HG03439 (cell line): ENCODE measurements around the gene SLC6A20.

ENCODE experiments used
- ATAC-seq: cut with Tn5 transposase; IDR thresholded peaks from one replicate; pipeline ENCODE4 v1.9.1; 2021; ENCODE audit warnings: mild to moderate bottlenecking, moderate library complexity; ENCODE audit not compliant: unreplicated experiment

SLC6A20 gene

DNA sequence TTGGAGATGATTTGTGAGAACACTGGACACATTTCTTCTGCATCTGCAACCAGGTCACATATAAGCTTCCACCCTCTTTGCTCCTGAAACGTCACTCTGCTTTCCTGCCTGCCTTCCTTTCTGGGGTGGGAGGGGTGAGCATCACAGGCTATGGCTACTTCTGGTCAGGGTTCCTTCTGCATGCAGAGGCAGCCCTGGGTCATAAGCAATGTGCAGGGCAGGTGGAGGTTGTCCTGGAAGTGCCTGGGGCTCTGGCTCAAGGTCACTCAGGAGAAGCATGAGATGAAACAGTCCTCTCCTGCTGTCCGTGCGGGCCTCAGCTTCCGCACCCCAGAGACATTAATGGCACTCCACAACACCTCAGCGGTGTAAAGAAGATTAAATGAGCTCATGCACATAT lies 15.1 kb downstream of the SLC6A20 start:
- no peak for ATAC-seq

DNA sequence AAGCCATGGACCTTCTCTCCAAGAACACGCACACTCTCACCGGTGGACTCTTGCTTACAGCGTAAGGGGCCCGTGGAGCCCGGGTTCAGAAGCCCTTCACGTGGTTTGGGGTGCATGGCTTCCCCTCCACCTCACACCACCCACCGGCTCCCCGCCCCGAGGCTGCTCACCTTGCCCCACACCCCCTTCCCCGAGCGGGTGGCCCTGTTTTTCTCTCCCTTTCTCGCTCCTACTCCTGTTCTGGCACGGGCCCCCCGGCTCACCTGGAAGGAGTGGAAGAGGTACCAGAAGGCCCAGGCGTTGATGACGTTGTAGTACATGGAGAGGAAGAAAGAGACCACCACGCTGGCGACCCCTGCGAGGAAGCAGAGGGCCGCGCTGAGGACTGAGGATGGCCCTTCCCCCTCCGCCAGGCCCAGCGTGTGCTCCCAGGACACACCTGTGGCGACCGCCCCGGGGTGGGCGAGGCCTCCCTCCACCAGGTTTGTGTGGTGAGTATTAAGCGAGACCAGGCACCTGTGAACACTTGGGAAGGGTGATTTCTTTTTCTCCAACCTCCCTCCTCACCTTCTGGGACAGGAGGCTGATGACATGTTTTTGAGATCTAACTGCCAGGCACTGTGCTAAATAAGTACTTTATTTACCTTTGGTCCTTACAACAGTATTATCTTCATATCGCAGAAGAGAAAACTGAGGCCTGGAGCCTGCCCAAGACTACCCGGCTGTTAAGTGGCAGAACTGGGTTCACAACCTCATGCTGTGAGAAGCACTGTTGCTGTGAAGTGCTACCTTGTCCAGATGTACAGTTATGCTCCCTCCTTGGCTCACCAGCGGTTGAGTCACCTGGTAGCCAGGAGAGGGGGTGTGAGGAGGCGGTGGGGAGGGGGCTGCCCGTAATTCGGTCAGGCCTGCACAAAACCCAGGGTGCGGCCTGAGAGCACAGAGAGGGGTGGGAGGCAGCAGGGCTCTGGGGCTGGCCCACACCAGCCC lies 16.3 kb downstream of the SLC6A20 start:
- ATAC-seq: no peak

DNA sequence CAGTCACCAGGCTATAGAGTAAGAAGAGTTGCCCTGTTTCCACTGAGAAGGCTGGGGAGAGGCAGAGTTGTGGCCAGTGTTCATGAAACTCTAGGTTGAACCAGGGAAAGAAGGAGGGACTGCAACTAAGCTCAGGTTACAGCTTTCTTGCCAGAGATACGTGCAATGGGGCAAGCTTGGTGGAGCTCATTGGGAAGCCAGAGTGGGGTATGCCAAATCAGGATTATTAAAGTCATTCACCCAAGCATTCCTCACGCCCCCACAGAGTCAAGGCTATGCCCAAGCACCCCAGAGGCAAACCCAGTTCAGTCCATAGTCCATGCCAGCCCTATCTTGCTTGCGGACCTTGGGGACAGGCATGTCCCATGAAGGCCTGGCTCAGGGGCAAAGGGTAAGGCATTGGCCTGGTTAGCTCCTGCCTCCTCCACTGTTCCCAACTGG lies 17.6 kb downstream of the SLC6A20 start:
- ATAC-seq: no peak

DNA sequence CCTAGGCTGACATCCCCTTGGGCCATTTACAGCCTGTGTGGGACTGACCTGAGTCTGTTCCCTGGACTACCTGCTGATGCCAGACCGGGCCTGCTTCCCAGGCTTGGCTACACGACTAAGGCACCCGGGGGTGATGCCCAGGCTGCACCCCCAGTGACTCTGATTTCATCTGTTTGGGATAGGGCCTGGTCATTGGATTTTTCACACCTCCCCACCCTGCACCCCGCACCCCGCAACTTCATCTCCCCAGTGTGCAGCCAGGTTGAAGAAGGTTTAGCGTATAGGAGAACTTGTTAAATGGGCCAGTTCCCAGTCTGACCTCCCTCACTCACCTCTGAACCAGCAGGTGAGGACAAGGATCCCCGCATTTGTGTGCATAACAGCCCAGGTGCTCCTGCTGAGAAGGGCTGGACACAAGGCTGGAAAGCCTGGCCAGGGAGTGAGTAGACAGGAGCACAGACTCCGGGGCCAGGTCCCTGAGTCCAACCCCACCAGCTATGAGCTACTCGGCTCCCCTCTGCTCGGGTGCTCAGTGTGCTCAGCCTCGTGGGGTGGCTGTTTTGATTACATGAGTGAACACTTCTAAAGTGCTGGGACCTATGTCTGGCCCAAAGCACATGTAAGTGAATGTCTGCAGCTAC lies 18.5 kb downstream of the SLC6A20 start:
- no peak for ATAC-seq

DNA sequence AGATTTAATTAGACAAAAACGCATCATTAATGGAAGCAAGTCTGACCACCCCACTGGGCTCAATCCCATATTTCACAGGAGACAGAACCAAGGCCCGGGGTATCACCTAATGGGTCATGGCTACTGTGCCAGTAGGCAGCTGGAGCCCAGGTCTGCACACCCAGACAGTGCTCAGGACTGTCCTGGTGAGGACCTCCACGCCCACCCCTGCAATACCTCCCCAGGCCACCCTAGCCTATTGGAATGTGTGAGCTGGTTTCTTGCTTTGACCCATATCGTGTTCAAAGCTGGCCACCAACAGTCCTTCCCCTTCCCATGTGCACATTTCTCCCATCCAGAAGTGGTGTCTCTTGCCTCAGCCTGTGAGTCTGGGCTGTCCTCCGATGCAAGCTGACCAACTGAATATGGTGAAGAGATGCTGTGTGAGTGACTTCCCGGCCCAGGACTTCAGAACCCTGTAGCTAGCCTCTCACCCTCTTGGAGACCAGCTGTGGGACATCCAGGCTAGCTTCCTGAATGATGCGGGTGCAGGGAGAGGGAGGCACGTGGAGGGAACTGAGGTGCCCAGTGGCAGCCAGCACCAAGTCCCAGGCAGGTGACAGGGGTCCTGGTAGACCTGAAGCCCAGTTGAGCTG lies 19.1 kb downstream of the SLC6A20 start:
- no peak for ATAC-seq

DNA sequence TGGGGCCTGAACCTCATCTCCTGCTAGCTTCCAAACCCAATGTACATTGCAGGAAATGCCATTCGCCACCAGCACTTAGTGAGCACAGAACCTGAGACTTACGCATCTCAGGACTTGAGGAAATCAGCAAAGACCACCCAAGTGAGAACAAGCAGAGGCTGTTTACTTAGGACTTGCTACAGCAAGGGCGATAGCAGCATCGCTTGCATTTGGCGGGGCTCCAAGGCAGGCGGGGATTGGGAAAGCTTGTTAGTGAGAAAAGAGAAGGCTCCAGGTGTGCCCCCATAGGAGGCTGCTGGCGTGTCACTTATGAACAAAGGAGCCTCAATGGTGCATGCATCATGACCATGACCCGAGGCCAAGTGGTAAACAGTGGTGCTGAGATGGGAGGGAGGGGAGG lies 19.7 kb downstream of the SLC6A20 start:
- ATAC-seq: no peak

DNA sequence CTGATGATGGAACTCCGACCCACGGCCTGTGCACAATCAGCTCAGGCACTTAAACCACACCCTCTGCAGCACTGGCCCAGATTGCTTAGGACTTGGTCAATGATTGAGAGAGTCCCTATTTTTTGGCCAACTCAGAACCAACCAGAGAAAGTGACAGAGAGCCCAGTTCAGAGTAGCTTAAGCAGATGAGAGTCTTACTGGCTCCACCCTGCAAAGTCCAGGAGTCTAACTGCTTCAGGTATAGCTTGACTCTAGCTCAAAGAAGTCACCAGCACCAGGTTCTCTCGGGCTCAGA lies 20.1 kb downstream of the SLC6A20 start:
- no peak for ATAC-seq

DNA sequence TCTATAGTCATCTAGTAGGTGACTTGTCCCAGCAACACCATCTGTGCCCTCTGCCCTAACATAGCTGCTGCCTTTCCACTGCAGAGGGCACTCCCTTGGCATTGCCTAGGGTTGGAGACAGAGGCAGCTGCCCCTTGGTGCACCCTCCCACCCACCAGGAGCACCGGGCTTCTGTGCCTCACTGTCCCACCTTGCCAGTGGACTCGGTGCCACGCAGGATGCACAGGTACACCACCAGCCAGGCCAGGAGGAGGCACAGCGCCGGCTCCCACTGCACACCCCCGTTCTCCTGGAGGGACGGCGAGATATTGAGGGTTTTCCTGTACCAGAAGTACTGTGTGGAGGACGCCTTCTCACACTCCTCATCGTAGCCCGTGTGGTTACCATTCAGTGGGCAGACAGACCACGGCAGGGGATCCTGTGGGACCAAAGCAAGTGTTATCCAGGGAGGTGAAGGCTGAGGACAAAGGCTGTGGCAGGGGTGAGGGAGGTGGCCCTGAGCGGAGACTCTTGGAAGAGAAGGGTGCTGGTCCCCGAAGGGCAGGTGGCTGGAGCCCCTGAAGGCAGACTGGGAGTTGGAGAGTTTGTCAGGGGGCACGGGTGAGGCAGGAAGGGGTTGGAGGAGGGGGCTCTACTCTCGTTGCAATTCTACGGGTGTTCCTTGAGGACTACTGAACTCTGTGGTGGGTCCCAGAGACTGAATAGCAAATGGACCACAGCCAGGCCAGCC lies 20.6 kb downstream of the SLC6A20 start:
- ATAC-seq: no peak

DNA sequence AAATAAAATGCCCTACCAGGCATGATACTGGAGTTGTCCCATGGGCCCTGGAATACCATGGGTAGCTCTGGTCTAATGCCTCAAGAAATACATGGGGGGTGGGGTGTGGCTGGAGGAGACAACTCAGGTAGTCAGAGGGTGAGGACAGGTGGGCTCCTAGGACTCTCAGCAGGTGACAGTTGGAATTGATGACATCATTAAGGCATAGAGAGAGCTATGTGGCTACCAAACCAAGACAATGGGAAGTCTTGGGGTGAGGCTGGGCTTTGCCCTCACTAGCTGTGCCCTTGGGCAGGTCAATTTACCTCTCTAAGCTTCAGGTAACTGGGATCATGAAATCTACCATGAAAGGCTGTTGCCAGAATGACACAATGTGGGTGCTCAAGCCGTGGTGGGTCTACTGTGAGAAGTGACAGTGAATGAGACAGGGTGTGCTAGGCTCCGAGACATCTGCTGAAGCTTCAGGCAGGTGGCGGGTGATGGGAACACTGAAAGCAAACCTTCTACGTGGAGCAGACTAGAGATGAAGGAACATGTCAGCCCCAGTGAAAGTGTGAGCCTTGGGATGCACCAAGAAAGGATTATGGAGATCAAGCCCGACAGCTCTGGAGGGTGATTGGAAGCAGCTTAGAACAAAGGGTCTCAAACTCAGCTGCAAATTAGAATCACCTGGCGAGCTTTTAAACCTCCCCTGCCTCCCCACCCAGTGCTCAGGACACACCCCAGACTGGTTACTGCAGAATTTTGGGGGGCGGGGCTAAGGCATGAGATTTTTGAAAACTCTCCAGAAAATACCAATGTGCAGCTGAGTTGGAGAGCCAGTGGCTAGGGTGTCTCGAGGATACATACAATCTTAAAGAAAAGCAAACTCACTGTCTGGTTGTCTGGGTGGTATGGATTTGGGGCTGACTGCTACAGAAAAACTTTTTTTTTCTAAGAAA lies 21.5 kb downstream of the SLC6A20 start:
- no peak for ATAC-seq

DNA sequence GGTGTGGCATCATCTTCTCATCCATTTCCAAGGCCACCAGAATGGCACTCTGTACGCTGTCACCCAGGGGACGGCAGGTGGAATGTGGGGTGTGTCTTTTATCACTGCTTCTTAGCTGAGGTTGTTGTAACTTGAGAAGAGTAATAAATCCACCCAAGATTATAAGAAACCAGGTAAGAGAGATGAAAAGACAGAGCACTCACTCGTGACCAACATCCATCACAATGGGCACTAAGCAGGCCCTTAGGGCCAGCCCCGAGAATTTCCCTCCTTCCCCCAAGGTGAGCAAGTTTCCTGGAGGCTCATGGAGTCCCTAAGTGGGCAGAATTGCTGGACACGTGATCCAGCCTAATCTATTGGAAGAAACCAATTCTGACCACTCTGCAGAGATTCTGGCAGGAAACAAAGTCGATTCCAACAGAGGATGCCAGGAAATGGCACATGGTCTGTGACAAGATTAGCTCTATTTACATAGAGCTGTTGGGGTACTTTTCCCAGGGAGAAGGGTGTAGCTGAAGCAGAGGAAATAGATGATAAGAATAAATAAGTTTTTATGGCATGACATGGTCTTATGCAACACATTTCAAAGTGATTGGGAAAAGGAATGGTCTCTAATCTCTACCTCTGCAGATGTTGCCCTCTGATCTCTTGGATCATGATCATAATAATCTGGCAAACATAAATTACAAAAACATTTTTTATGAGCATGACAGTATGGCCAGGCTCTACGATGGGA lies 22.5 kb downstream of the SLC6A20 start:
- no peak for ATAC-seq

DNA sequence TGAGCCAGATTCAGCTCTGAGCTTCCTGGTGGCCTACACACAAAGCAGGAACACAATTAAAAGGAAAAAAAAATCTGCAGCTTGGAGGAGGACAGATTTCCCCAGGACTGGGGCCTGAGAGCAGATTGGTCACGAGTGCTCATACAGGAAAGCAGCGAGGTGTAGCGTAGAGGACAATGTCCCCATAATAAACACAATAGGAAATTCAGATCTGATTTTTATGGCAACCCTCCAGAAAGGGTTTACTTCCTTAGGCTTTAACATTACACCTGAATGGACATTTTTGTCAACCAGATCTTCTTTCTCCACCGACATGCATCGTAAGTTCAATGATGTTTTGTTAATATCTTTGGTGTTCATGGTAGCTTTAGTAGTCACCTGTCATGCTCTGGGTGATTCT lies 23.3 kb downstream of the SLC6A20 start:
- no peak for ATAC-seq

DNA sequence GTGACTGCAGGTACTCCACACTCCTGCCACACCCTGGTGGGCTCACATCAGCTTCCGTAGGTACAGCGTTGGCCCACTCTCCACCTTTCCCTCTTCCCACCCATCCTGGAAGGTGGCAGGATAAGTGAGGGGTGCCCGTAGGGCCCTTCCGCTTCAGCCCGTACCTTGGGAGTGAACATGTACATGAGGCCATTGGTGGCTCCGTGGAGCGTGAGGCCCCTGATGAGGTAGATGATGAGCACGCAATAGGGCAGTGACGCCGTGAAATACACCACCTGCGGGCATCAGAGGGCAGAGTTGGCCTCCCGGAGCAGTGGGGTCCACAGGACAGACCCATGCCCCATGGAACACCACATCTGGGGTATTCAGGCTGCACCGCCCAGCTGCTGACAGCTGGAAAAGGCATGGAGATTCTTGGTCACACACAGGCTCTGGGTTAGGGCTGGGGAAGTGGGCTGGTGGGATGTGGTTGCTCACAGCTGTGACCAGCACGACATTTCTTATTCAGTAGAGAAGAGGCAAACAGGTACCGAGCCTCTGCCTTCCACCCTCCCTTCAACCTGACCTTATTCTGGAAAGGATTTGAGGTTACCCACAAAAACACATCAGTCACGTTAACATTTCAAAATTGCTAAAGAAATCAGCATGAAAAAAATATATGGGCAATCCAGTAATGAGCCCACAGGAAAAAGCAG lies 23.8 kb downstream of the SLC6A20 start:
- ATAC-seq: no peak

DNA sequence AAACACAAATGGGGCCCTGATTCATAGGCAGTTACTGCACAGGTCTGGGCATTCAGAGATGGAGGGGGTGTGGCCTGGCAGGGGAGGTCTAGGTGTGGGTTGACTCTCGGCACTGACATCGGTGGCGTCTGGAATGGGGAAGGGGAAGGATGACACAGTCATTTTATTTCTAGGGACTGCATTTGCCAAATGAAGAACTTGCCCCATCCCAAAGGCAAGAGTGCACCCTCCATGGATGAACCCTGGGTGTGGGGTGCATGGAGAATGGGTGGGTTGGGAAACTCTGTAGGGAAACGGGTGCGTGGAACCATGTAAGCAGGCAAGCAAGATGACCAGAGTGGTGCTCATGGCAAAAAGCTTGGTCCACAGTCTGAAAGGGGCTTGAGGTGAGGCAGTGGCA lies 24.5 kb downstream of the SLC6A20 start:
- no peak for ATAC-seq

DNA sequence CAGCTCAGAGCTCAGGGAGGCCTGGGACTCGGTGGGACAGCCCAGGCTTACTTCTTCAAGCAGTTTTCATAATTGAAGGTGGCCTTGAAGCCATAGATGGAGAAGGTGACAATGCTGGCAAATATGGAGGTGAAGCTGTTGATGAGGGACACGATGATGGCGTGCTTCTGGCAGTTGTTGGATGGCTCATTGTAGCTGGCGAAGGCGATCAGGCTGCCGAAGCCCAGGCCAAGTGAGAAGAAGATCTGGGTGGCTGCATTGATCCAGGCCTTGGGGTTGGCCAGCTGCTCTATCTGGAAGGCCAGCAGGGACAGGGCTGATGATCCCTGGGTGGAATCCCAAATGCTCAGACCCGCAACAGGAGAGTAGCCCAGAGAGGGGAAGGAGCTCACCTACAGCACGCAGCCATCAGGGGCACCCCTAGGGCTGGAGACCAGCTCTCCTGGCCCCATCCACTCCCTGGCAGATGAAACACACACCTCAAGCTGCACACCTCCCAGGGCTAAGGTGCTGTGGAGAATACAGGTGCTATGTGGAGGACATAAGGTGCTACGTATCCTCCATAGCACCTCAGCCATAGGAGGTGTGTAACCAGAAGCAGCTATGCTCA lies 25.1 kb downstream of the SLC6A20 start:
- no peak for ATAC-seq

DNA sequence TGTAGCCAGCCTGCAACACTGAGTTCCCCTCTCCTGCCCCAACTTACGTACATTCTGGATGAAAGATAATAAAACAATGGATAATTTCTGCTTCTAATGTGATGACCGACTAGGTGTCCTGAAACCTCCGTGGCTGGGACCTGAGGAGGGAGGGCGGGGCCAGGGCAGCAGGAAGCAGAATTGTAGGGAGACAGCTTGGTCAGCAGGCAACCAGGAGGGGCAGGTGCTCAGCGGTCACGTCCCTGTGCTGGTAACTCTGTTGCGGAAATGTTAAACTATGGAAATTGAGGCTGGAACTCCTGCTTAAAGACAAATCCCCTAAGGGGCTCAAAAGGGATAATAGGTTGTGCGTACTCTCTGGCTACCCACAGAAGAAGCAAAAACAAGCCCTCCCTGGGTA lies 30.4 kb downstream of the SLC6A20 start:
- no peak for ATAC-seq

DNA sequence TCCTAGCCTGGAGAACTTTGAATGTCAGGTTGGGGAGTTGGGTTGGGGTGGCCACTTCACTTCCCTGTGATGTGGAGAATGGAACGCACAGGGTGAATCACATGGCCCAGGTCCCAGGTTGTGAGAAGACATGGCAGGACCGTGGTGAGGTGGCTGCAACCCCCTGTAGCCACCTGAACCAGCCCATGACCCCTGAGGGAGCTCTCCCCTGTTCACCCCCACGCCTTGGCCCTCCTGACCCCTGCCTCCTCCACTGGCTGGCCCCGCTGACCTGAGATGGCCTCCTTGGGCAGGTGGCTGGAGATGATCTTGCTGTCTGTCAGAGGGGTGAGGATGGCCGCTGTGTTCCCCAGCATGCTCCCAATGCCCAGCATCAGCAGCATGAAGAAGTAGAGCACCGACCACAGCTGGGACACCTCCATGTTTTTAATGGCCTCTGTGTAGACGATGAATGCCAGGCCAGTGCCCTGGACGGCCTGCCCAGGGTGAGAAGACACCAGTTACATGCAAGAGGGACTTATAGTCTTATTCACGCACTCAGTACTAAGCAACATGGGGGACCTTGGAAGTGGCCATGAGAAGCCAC lies 31.0 kb downstream of the SLC6A20 start:
- ATAC-seq: no peak

DNA sequence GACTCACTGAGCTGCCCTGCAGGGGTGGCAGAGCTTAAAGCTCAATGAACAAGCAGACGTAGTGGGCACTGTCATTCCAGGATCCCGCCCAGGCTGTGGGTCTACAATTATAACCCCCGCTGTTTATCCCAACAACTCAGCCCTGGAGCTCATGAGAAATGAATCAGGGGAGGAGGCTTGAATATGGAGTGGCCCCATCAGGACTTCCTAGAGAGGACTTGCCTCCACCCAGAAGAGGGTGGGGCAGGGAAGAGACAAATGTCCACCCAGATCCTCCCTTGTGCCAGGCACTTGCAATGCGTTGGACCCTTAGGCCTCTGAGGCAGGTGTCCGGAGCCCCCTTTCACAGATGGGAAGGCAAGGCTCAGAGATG lies 33.0 kb downstream of the SLC6A20 start:
- ATAC-seq: no peak

DNA sequence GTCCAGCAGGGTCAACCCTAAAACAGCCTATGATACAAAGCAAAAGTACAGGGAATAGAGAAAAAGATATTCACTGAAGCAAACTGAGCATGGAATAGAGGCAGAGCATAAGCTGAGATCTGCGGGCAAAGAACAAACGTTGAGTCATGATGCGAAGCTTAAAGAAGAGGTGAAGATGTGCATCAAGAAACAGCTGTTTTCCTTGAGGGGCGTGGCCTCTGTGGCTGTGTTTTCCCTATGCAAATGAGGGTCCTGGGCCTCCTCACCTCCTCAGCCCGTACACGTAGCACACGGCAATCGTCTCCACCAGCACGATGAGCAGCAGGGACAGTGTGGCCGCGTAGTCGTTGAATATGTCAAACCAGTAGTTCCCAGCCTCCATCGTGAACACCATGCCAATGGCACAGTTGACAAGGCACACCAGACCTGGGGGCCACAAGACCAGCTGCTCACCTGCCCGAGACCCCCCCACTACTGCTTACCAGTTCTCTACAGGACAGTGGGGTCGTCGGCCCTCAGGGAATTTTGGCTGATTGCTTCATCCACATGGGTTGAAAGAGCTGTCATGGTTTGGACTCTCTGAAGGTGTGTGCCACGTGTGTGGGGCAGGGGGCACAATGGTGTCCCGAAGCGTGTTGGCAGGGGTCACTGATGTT lies 33.6 kb downstream of the SLC6A20 start:
- ATAC-seq: no peak
